Measurements from ENCODE around the gene TRIM67. TPM values are rescaled to one million over a fixed set of nuclear protein-coding genes. Genes with fewer than 3 reads are reported as not detected.
A peak's percentile ranks its signal among the peaks of the same experiment; 100 is the strongest.

Gene TRIM67
- total and polyA plus RNA-seq, 9 of the 15 experiments (the other 6 are each of a cell fraction or from before 2014, with no cell fraction given), result 0.04 to 0.60 (median 0.31) TPM

DNA sequence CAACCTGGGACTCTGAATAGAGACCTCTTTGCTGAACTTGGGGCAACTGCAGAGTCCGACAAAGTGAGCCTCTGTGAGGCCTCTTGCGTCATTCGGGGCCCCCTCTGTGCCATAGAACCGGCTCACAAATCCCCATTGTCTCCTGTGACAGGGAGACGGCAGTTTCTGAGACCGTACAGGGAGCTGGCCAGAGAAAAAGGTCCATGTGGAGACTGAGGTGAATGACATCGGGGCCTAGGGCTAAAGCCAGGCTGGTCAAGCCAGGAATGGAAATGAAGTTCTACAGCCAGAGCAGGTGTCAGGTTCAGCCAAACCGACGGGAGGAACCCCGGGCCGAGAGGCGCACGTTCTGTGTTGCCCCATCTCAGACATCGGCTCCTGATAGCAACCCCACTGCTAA is 37.1 kb upstream of the TRIM67 start:
- DNase-seq (ENCODE audit: extremely low read depth in 1 of 4, low spot score in 3 of 4) (no peak), ATAC-seq (peak; percentile 70), FAIRE-seq (no peak)
- peak overlapping the region; percentile 56 for H2AFZ ChIP-seq (ENCODE audit: low read depth, low read length)
- POLR2A ChIA-PET, result interaction anchor here (0.8 to 2.4 kb wide), 3 partner anchors 10 to 86 kb away, joined by 3 to 12 read pairs (median 4); no protein-coding TSS in a partner anchor
- H3K4me1 ChIP-seq (replicated peaks in 1 of 2; ENCODE audit: control insufficient read depth in 2 of 2, insufficient read depth in 2 of 2, low read length in 2 of 2), result no peaks in the 10 kb centered on the region; a peak in 1 of 5 replicates
- CTCF ChIA-PET (ENCODE audit: low intra/inter-chr PET ratio), result no interaction called here
- in situ Hi-C loops (cut with MboI) (no loop called here), intact Hi-C loops (cut with micrococcal nuclease) (no loop called here)
- no peak overlapping the region for H3K27ac ChIP-seq (ENCODE audit: extremely low read depth, low read depth, low read length)
- BruUV-seq (replicated peaks), result no TSS peak
- peaks cover 7 to 17% of the 10 kb centered on the region in 2 experiments for H3K27me3 ChIP-seq (ENCODE audit: control insufficient read depth in 2 of 2, insufficient read depth in 2 of 2, low read length in 2 of 2)
- H3K36me3 ChIP-seq (ENCODE audit: control insufficient read depth, insufficient read depth, low read length), result no peaks in the 10 kb centered on the region
- H3K79me2 ChIP-seq (ENCODE audit: control insufficient read depth, insufficient read depth, low read length), result no peaks in the 10 kb centered on the region
- peak overlapping the region; percentile 26 for H3K4me2 ChIP-seq (ENCODE audit: insufficient read depth, low read length)
- H4K20me1 ChIP-seq (replicated peaks; ENCODE audit: control insufficient read depth, insufficient read depth, low read length), result no peaks in the 10 kb centered on the region
- H3K4me3 ChIP-seq, result no peak overlapping the region
- H3K9me1 ChIP-seq (ENCODE audit: control insufficient read depth, insufficient read depth, low read length), result no peaks in the 10 kb centered on the region
- WGBS (ENCODE audit: insufficient coverage, low coverage, missing lambda C conversion rate), result 13% methylated on average over 14 of the region's 14 CpGs
- no peak overlapping the region for H3K9ac ChIP-seq (ENCODE audit: insufficient read depth in 1 of 2, low read depth in 2 of 2, low read length in 2 of 2)
- no peaks in the 10 kb centered on the region for H3K9me3 ChIP-seq (replicated peaks; ENCODE audit: control insufficient read depth, insufficient read depth, low read depth, low read length)
- TF ChIP-seq DDX20 (tag; IDR thresholded peaks at IDR 0.05; ENCODE audit: low read depth) (no peak), NR4A1 (CRISPR knock-in tag; IDR thresholded peaks at IDR 0.05) (no peak), NR4A1 (tag; IDR thresholded peaks at IDR 0.05) (0 out of 2 replicates have a peak, but pooled peaks have one; percentile 42), ZNF121 (CRISPR knock-in tag; conservative IDR thresholded peaks at IDR 0.05) (no peak), NFIC (IDR thresholded peaks at IDR 0.05) (no peak), RB1 (IDR thresholded peaks at IDR 0.05; ENCODE audit: low read depth) (no peak), XRCC4 (IDR thresholded peaks at IDR 0.05; ENCODE audit: extremely low read depth, insufficient read depth, insufficient read length) (no peak), MTA3 (IDR thresholded peaks at IDR 0.05; ENCODE audit: borderline replicate concordance) (no peak), RBM22 (IDR thresholded peaks at IDR 0.05; ENCODE audit: low read depth, low read length, poor library complexity, severe bottlenecking) (no peak), PHF8 (IDR thresholded peaks at IDR 0.05; ENCODE audit: borderline replicate concordance, low read length) (no peak), ZNF232 (CRISPR knock-in tag; IDR thresholded peaks at IDR 0.05) (no peak), ZNF707 (CRISPR knock-in tag; conservative IDR thresholded peaks at IDR 0.05) (no peak), CHD4 (IDR thresholded peaks at IDR 0.05; ENCODE audit: insufficient read depth, insufficient replicate concordance, low read depth, low read length, poor library complexity, severe bottlenecking) (no peak), SIRT6 (IDR thresholded peaks at IDR 0.05; ENCODE audit: low read depth, low read length) (no peak), NFIX (CRISPR knock-in tag; IDR thresholded peaks at IDR 0.05; ENCODE audit: low read depth) (no peak), ERF (CRISPR knock-in tag; IDR thresholded peaks at IDR 0.05) (no peak), EP300 (IDR thresholded peaks at IDR 0.05; ENCODE audit: low read length) (no peak), CEBPB (tag; IDR thresholded peaks at IDR 0.05) (peak; percentile 25; the same call in 1 of the 2 replicates)
- TF ChIP-seq, protein P1, sequence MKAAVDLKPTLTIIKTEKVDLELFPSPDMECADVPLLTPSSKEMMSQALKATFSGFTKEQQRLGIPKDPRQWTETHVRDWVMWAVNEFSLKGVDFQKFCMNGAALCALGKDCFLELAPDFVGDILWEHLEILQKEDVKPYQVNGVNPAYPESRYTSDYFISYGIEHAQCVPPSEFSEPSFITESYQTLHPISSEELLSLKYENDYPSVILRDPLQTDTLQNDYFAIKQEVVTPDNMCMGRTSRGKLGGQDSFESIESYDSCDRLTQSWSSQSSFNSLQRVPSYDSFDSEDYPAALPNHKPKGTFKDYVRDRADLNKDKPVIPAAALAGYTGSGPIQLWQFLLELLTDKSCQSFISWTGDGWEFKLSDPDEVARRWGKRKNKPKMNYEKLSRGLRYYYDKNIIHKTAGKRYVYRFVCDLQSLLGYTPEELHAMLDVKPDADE (conservative IDR thresholded peaks at IDR 0.05; ENCODE audit: control insufficient read depth, low read depth, low read length), result no peak
- TF ChIP-seq, protein P2, sequence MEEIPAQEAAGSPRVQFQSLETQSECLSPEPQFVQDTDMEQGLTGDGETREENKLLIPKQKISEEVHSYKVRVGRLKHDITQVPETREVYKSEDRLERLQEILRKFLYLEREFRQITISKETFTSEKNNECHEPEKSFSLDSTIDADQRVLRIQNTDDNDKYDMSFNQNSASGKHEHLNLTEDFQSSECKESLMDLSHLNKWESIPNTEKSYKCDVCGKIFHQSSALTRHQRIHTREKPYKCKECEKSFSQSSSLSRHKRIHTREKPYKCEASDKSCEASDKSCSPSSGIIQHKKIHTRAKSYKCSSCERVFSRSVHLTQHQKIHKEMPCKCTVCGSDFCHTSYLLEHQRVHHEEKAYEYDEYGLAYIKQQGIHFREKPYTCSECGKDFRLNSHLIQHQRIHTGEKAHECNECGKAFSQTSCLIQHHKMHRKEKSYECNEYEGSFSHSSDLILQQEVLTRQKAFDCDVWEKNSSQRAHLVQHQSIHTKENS (CRISPR knock-in tag; IDR thresholded peaks at IDR 0.05), result no peak
- TF ChIP-seq, protein P3, sequence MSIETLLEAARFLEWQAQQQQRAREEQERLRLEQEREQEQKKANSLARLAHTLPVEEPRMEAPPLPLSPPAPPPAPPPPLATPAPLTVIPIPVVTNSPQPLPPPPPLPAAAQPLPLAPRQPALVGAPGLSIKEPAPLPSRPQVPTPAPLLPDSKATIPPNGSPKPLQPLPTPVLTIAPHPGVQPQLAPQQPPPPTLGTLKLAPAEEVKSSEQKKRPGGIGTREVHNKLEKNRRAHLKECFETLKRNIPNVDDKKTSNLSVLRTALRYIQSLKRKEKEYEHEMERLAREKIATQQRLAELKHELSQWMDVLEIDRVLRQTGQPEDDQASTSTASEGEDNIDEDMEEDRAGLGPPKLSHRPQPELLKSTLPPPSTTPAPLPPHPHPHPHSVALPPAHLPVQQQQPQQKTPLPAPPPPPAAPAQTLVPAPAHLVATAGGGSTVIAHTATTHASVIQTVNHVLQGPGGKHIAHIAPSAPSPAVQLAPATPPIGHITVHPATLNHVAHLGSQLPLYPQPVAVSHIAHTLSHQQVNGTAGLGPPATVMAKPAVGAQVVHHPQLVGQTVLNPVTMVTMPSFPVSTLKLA (conservative IDR thresholded peaks at IDR 0.05), result no peak

Data from K562 (cell line).